Inflammatory macrophage (primary cell): ENCODE data around the gene ATRNL1.

Experiments used
- DNase-seq, 2 donors: peaks; one replicate each; pipeline ENCODE4 v3.0.0-alpha.2; 2020 to 2022

ATRNL1 gene

DNA sequence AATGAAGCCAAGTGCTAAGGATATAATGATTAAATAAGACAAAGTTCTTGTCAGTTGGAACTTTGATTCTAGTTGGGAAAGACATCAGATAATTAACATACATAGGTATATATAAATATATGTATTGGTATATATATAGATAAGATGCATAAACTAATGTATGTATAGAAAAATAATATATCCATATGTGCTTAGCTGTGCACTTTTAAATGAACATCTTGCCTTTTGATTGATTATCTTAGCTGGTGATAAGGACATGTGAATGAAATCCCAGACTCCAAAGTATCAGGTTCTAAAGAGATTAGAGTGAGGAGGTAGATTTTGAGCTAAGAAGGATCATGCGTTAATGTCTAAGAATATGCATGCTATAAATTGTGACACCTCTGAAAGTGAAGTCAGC lies 822.3 kb downstream of the ATRNL1 start:
- DNase-seq = no peak

DNA sequence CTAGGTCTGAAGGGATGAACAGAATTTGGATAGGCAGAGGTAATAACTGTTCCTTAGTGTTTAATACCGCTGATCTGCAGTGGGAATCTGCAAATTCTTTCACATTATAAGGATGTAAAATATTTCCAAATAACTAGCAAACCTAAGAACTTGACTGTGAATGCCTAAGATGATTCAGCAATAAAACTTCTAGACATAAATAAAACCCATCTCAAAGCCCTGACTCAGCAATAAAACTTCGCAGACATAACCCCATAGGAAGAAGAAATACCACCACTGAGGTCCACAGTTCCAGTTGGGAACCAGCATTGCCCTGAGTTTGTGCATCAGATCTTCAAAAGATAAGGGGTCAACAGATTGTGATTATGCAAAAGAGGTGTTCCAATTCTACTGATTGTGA lies 825.6 kb downstream of the ATRNL1 start:
- no peak for DNase-seq

DNA sequence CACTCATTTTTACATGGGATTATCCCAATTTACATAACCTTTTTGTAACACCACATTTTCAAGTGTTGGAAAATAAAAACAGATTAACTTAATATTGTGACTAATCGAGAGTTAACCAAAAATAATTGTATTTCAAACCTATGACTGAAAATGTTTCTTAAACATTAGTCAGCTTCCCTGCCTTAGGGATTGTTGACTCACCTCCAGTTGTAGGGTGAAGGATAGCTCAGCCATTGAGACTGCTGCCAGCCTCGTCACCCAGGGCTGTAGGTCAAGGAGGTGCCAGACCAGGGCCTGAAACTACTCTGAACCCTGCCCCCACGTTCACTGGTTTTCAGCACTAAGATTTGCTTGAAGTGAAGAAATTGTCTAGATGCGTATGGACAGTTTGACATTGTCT lies 828.6 kb downstream of the ATRNL1 start:
- DNase-seq = no peak

- DNase-seq = no peak
Measured at GRCh38 chr10:115931309-115931708, 838.1 kb downstream of the ATRNL1 start.

GRCh38 chr10:115932099-115932498 lies 838.9 kb downstream of the ATRNL1 start:
- DNase-seq = no peak

- no peak for DNase-seq
Measured at GRCh38 chr10:115933098-115933497, 839.9 kb downstream of the ATRNL1 start.

GRCh38 chr10:115935731-115936130 lies 842.6 kb downstream of the ATRNL1 start:
- DNase-seq = no peak

- DNase-seq = no peak
Measured at GRCh38 chr10:115936926-115937767, 844.0 kb downstream of the ATRNL1 start.

DNA sequence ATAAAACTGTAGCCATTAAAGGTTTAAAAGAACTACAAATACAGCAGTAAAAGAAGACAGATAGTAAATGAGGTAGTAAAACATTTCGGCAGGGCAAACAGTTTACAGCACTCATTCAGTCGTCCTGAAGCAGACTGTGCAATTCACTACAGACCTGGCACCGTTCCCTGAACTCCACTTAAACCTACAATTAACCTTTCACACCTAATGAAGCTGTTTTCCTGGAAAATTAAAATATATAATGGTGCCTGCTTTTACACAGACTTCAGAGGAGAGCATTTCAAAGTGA lies 844.5 kb downstream of the ATRNL1 start:
- DNase-seq = no peak

DNA sequence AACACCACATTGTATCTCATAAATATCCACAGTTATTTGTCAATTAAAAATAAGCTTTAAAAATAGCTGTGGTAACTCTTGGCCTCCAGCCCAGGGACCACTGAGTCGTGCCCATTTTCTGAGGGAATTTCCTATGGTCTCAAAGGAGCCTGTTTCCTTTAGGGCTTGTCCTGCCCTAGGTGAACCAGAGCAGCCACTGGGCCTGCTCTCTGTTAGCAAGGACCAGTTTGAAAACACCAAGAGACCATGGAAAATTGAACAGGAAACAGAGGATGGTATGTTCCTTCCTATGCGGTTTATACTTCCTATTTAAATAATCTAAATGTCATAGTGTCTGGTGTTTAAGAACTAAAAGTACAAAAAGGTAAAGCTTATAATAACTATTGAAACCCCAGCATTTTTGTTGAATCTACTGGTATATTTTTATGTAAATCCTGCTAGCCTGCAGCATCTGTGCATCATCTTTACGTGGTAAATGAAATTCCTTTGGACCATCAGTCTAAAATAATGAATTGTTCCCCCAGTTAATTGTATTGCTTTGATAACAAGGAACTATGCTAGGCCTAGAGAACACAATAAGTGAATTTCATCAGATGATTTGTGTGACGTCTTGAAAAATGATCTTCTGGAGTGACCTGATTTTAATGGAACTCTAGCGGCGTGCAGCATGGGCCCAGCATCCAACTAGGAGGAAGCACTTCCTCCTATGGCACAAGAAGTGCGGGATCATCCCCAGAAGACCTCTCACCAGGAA lies 846.1 kb downstream of the ATRNL1 start:
- DNase-seq = no peak

DNA sequence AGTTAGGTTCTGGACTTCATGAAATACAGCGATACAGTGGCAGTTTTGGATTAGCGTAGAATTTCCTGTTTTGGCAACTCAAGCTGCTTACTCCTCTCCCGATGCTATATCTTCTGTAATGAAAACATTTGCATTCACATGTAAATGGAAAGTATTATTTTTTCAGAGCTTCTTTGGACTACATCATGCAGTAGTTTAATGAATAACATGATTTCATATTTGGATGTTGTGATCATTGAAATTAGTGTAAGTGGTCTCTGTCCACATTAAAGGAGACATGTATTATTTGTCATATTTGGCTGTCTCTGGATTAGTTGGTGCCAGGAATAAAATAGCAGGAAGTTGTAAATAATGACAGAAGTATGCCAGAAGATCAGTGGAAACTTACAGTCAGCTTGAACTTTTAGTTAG lies 848.2 kb downstream of the ATRNL1 start:
- DNase-seq = no peak

- DNase-seq = no peak
Measured at GRCh38 chr10:115942101-115942500, 848.9 kb downstream of the ATRNL1 start.

- no peak for DNase-seq
Measured at GRCh38 chr10:115944538-115944937, 851.4 kb downstream of the ATRNL1 start.

- no peak for DNase-seq
Measured at GRCh38 chr10:115945701-115946445, 852.7 kb downstream of the ATRNL1 start.

GRCh38 chr10:115947104-115947503 lies 853.9 kb downstream of the ATRNL1 start:
- no peak for DNase-seq

- DNase-seq = no peak
Measured at GRCh38 chr10:115948465-115948864, 855.3 kb downstream of the ATRNL1 start.

DNA sequence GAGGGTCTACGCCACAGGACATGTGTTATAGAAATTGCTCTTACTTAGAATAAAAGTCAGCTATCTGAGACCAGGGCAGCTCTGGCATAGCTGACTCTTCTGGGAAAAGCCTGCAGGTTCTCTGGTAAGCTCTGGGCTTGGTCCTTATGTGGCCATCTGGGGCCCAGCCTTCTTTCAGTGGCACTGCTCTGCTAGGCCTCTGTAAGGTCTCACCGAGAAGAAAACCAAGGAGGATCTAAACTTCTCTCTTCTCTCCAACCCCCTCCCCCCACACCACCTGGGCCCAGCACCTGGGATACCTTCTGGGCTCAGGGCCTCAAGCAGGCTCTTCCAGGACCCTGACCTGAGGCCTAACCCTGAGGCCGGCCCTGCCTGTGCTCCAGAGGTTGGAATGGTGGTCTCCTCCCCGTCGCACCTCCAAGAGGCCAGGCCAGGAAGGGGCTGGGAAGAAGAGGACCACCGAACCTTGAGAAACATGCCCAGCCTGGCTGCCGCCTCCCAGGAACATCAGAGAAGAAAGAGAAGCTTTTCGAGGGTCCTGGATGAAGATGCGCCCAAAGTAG lies 856.2 kb downstream of the ATRNL1 start:
- no peak for DNase-seq

- DNase-seq = no peak
Measured at GRCh38 chr10:115950320-115950719, 857.2 kb downstream of the ATRNL1 start.

- no peak for DNase-seq
Measured at GRCh38 chr10:115951242-115951641, 858.1 kb downstream of the ATRNL1 start.

DNA sequence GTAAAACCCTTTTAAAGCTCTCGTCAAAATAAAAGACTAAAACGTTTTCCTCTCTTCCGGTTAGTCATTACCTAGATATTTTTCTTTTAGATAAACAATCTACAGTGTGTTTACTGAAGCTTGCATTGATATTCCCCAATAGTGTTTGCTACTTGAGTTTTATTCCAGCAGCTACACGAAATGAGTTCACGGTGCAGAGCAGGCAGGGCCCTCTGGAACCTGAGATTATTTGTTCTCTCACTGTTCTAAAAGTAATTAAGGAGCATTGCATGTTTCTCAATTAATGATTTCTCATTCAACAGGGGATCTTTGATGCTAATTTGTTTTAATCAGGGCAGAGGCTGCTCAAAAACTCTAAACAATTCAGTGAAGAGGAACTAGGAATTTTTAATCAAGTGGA lies 860.1 kb downstream of the ATRNL1 start:
- no peak for DNase-seq

GRCh38 chr10:115953968-115954367 lies 860.8 kb downstream of the ATRNL1 start:
- no peak for DNase-seq

- no peak for DNase-seq
Measured at GRCh38 chr10:115956225-115957011, 863.3 kb downstream of the ATRNL1 start.
